ENCODE results near the gene MTG2.

MTG2 gene, protein sequence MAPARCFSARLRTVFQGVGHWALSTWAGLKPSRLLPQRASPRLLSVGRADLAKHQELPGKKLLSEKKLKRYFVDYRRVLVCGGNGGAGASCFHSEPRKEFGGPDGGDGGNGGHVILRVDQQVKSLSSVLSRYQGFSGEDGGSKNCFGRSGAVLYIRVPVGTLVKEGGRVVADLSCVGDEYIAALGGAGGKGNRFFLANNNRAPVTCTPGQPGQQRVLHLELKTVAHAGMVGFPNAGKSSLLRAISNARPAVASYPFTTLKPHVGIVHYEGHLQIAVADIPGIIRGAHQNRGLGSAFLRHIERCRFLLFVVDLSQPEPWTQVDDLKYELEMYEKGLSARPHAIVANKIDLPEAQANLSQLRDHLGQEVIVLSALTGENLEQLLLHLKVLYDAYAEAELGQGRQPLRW

DNA sequence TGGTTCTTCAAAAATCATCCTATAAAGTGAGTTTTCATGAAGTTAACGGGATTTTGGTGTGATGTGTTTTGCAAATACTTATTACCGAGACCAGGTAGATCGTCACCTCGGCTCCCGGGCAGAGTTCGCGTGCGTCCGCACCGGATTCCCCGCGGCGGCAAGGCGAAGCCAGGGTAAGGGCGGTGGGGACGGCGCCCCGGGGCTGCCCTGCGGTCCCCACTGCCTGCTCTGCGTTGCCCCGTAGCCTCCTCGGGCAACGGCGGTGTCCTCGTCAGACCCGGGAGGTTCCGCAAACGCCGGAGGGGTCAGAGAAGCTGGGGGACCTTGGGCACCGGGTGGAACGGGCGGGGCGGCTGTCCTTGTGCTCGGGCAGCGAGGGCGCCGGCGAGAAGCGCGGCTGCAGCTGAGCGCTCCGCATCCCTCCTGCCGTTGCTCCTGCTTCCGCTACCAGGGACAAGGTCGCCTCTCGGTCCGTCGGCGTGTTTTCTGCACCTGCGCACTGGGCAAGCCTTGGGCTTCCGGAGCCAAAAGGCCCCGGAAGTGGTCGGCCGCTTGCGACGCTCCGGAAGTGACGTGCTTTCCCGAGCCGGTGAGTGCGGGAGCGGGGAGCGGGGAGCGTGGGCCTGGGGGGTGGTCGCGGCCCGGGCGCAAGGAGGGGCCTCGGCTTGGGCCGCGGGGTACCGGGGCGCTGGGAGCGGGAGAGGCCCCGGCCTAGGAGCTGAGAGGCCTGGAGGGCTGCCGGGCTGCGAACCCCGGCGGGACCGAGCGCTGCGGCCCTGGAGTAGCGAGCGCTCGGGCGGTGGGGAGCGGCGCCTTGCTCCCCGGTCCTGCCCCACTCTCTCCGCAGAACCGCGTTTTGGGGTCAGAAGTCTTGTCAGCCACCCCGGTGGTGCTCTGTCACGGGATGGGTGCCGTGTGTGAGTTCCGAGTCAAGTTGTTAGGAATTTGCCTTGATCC, at the start of gene MTG2:
Gene MTG2, plus strand, starts transcription at position 560 of the 957 bp plus-strand sequence. CDS start 10,393 bp downstream, outside the sequence.
- DNase-seq (ENCODE audit: low spot score), result peak; percentile 96

DNA sequence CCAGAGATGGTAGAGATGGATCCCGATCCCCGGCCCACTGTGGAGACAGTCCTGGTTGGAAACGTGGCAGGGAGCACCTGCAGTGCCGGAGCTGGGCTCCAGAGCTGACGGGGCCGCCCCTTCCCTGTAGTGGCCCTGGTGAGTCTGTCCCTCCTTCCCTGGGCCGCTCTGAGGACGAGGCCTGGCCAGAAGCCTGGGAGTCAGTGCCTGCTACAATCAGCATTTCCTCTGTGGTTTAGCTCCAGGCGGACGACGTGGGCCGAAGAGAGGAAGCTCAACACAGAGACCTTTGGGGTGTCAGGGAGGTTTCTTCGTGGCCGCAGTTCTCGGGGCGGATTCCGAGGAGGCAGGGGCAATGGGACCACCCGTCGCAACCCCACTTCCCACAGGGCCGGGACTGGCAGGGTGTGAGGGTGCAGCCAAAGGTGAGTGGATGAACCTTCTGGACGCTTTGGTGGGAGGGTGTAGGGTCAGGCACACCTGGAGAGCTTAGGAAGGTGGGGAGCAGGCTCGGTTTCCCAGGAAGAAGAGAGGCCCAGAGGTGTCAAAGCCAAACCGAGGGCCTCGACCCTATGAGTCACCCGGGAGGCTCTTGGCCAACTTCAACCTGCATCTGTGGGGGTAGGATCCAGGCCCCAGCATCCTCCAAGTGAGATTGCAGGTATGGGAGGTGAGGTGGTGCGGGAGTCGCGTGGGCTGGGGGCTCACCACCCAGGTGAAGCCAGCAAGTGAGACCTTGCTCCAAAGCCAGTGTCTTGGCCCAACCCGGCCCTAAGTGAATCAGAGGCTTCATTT, 49.6 kb upstream of the MTG2 start:
- no peak for DNase-seq (ENCODE audit: low spot score)

DNA sequence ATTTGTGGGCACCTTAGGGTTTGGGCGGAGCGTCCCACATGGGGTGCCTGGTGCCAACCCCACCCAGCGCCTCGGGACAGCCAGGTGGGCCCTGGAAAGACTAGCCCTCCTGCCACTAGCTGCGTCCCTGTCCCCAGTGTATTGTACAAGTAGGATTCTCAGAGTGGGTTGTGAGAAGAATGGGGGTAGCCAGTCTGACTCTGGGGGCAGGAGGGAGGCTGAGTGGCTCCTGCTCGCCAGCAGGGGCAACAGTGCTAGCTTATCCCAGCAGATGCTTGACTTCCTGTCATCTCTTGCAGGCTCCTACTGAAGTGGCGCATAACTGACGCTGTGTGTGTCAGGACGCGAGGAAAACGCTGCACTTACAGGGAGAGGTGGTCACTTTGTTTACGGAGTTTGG, 49.0 kb upstream of the MTG2 start:
- DNase-seq (ENCODE audit: low spot score), result no peak

DNA sequence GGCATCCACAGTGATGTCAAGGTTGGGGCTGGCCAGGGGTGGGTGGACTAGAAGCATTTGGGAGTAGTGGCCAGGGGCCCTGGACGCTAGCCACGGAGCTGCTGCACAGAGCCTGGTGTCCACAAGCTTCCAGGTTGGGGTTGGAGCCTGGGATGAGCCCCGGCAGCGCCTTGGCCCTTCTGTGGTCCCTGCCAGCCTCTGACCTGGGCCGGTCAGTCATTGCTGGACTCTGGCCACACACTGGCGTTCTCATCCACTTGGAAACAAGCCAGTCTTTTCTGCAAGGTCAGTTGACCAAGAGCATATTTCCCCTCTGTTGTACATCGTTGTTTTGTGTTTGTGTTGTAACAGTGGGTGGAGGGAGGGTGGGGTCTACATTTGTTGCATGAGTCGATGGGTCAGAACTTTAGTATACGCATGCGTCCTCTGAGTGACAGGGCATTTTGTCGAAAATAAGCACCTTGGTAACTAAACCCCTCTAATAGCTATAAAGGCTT, 48.0 kb upstream of the MTG2 start:
- DNase-seq (ENCODE audit: low spot score), result no peak

DNA sequence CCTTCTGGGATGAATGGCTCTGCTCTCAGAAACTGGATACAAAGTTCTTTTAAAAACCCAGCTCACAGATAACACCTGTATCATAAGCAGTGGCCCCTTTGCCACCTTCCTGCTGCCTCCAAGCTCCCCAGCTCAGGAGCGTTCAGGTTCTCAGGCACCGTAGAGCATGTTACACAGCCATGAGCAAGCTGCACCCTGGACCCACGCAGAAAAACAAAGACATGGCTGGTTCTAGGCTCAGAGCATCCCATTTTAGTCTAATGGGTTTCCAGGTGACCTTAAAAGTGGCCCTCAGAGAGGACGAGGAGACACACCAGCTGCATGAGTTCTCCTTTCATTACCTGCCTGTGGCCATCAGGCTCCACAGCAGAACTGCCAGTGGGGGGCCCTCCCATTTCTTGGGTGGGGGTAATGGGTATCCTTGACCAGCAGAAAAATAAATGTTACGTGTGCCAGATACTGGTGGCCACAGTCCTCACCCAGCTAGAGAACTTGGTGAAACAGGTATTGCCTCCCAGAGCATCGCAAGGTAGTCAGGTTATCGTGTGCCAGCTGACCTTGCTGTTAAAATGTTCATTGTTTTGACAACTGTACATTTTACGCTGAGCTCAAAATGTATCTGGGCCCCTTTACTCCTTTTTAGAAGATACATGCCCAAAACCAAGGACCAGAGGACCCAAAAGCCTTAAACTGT, 47.1 kb upstream of the MTG2 start:
- DNase-seq (ENCODE audit: low spot score), result no peak

DNA sequence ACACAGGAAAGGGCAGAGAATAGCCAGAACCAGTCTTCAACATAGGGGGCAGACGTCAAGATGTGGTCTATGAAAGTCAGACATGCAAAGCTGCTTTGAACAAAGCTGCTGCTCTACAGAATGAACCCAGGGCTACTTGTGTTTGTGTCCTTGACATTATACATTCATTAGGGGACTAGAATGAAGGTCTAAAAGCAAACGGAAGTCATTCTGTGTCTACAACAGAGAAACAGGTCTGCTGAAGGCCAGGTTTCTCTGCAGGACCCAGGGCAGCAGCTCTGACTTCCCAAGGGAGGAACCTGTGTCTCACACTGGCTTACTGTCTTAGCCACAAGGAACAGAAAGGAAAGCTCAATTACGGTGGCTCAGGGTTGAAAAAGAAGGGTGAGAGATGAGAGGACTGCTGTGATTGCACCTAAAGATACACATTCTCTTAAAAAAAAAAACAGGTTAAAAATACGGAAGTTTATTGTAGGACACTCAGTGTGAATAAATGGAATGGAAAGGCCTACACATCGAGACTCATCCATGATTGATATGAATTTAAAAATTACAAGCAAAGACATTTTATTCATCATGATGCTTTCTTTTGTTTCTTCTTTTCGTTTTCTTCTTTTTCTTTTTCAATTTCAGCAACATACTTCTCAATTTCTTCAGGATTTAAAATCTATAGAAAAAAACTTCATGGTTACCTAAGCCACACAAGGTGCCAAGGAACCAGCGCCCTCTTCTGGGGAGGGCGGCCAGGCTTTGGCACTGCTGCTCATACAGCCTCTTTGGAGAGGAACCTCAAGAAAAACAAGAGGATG, 46.3 kb upstream of the MTG2 start:
- peak; percentile 75 for DNase-seq (ENCODE audit: low spot score)

DNA sequence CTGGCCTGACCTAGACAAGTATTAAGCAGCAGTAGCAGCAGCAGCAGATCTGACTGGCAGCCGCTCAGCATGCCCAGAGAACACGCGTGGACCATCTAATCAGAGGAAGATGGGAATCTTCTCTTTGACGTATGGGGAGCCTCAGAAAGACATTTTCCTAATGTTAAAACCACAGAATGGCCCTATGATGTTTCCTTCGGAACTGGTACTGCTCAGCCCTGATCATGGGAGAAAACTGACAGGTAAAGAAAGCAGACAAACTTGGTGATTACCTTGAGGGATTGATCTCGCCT, 45.8 kb upstream of the MTG2 start:
- no peak for DNase-seq (ENCODE audit: low spot score)

DNA sequence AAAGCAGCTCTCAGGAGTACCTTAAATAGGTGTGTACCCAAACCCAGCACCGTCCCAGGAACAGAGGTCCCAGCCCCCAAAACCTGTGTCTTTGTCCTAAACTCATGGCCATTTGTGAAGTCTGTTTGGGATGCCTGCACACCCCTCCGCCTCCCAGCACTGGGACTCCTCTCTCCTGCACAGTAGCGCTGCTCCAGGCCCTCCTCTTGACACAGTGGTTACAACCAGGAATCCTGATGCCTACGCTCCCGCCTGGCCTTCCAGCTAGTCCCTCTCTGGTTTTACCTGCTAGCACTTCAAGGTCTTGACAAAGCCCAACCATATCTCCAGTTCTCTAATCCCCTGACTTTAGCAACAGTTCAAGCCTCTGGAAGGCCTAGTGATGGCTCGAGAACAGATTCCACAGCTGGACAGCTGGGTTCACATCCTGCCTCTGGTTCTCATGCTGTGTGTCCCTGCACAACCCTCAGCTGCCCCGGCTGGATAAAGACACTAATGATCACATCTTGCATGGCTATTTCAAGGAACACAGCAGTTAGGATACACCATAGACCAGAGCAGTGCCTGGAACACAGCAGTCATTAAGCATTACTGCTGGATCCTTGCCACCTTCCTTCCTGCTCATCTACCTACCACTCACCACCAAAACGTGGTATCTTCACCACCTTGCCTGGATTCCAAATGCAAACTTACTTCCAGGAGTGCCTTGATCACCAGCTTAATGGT, 45.2 kb upstream of the MTG2 start:
- no peak for DNase-seq (ENCODE audit: low spot score)

DNA sequence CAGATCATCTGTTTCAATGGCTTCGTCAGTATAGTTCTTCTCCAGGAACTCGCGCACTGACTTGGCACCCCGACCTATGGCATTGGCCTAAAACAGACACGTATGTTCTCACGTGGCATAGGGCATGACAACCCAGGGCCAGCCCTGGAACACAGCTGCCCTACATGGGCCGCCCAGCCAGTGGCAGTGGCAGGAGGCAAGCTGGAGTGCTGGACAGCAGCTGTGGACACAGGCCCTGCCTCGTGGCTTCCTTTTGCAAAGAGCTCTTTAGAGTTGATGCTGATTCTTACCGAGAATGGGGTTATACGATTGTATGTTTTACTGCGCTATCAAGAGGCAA, 44.7 kb upstream of the MTG2 start:
- DNase-seq (ENCODE audit: low spot score), result no peak

DNA sequence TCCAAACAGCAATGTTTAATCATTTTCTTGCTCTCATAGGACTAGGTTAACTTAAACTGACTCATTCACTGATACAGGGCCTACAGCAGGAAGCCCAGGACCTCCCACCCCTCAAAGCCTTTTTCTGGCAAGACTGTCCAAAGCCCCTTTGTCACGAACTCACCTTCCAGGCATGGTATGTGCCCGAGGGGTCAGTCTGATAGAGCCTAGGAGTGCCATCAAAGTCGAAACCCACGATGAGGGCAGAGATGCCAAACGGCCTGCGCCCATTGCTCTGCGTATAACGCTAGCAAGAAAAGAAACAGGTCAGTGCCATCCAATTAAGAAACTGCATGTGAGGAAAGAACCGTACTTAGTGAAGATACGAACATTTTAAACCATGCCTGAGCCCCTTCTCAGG, 43.9 kb upstream of the MTG2 start:
- DNase-seq (ENCODE audit: low spot score), result no peak

DNA sequence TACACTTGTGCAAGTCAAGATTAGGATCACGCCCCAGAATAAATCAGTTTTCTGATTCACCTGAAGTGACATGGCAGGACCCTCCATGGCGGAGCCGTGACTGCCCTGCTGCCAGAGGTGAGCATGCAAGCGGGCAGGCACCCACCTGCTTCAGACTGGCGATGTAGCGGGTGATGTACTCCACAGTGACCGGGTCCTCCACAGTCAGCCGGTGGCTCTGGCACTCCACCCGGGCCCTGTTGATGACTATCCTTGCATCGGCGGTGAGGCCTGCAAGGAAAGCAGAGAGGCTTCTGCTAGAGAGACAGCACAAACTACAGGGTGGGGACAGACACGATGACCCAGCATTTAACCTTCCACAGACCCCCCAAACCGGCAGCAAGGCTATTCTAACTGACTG, 43.2 kb upstream of the MTG2 start:
- DNase-seq (ENCODE audit: low spot score), result no peak

DNA sequence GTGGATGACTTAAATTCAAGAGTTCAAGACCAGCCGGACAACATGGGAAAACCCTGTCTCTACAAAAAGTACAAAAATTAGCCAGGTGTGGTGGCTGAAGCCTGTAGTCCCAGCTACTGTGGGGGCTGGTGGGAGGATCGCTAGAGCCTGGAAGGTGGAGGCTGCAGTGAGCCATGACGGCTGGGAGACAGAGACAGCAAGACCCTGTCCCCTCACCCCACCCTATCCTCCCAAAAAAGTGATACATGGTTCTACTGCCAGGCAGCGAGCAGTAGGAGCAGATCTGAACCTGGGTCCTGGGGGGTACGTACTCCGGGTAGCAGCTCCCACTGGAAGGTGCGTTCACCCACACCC, 41.8 kb upstream of the MTG2 start:
- no peak for DNase-seq (ENCODE audit: low spot score)

DNA sequence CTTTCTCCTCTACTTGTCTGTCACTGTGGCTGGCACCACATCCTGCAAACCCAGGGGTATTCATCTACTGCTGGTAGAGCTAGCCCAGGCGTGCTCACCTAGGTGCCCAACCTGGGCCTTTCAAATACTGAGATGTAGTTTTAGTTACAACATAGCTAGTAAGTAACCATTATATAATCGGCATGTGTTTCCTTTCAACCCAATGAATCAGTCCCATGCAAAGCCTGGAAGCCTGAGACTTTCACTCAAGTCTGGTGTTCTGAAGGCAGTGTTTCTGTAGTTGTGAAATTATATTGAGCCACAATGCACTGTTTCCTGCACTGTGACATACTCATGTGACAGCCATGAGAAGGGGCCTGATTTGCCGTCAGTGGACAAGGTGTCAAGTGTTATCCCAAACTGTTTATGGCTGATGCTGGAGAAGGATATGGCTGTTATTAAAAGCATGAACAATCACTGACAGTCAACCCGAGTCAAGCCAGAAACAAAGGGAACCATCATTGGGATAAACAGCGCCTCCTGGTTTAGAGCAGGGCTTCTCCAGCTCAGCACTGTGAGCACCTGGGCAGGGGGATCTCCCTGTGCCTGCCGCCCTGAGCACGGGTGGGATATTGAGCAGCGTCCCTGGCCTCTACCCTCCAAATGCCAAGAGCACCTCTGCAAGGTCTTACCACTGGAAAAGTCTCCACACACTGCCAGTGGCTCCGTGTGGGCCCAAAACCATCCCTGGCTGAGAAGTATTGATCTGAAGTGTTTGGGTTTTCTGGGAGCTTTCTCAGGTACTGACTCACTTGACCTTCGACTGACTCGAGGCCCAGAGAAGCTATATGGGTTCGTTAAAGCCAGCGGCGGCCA, 41.2 kb upstream of the MTG2 start:
- peak; percentile 22 for DNase-seq (ENCODE audit: low spot score)

DNA sequence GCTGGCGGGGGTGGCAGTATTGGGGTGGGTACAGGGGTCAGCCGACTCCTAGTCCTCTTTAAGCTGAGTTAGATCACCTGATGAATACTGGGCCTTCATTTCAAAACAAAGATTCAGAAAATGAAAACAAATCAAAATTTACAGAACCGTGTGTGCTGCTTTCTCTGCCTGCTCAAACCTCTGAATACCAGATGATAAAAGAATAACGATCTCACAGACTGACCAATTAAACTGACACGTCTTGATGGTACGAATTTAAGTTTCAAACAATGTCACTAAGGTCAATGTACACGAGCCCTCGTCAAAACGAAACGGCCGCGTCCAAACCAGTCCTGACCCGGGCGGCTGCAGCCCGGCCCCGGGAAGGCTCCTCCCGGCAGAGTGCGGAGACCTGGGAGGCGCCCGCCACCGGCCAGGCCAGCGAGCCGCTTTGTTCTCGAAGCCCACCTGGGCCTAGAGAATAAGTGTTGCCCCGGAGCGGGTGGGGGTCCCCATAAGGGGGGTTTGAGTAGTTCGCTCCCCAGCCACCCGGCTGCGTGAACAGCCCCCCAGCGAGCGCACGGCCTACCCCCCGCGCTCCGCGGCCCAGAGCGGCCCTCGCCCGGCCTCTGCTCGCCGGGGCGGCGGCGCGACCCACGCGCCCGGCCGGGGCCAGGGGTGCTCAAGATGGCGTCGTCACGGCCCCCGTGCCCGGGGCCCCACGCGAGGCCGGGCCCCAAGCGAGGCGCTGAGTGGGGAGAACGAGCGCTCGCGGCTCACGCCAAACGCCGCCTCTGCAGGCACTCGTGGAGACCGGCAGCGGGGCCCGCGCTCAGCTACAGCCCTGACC, 40.4 kb upstream of the MTG2 start:
- peak; percentile 23 for DNase-seq (ENCODE audit: low spot score)

DNA sequence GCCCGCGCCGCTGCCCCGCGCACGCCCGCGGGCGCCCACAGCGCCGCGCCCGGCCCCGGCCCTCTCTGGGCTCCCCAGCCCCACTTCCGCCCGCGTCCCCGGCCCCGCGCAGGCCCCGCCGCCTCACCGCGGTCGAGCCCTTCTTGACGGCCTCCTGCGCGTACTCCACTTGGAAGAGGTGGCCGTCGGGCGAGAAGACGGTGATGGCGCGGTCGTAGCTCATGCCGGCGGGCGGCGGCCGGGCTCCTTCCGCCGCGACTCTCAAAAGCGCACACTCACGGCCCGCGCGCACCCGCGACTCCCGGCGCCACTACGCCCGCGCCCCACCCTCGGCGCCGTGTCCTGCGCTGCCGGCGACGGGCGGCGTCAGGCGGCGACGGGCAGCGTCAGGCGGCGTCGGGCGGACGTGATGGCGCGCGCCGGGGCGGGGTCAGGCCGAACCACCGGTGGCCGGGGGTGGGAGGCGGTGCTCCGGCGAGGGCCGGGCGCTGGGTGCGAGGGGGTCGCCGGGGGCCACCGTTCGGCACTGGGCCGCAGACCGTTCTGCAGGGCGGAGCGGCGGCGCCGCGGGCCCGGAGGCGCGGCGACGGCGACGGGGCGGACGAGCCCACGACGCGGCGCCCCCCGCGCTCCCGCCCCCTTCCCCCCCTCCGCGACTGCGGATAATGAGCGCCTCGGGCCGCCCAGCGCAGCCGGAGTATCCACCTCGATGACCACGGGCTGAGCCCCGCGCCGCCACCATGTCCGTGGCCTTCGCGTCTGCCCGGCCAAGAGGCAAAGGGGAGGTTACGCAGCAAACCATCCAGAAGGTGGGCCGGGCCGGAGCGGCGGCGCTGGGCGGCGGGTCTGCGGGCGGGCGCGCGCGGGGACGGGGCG, 39.5 kb upstream of the MTG2 start, which contains the start of the genes PSMA7 and SS18L1:
Gene PSMA7, minus strand, starts transcription at position 314 of the 876 bp plus-strand sequence. Its CDS starts 91 bp downstream, at position 223.
Gene SS18L1, plus strand, starts transcription at position 689 of the 876 bp plus-strand sequence. Its CDS starts 52 bp downstream, at position 741.
- DNase-seq (ENCODE audit: low spot score), result peak; percentile 93

DNA sequence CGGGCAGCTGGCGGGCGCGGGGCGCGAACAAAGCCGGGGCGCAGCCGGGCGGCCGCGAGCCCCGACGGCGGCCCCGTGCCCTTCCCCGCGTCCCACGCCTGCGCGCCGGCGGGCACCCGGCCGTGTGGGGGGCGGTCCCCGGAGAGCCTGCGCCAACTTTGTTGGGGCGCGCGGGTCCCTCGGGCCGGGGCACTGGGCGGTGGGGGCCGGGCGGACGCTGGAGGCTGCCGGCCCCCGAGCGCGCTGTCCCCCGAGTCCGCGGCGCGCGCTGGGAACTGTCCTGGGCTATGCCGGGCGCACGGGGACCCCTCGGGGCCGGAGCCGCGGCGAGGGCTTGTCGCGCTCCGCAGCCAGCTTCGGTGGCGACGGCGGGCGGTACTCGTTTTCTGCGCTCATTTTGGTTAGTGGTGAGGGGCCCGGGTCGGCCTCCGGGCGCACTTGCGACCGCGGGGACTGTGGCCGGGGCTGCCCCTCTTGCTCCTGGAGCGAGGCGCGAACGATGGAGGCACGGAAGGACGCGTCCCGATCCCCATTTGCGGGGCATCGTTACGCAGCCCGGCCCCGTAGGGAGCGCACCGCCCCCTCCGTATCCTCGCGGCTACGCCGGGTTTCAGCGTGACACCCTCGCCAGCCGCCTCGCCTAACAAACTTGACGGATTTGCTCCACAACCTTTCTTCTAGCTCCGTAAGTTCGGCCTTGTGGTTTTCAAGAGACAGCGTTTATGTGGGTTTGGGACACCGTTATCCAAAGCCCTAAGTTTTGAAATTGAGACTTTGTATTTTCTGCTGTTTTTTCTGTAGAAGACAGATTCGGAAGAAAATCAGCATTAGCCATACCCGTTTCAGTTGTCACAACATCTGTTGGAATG, 38.6 kb upstream of the MTG2 start:
- DNase-seq (ENCODE audit: low spot score), result peak; percentile 49

All from hematopoietic multipotent progenitor cell treated with erythropoietin and hydrocortisone succinate and interleukin-3 and kit ligand, for 17 days (in vitro differentiated cells).